Spleen (tissue), 11 donors: ENCODE data around the gene LYRM1. TPM values are rescaled to one million over a fixed set of nuclear protein-coding genes. Genes with fewer than 3 reads are reported as not detected.

Source experiments
- DNase-seq: peaks from one replicate; pipeline ENCODE4 v3.0.0-alpha.2; 2020
- H3K27ac ChIP-seq, 8 donors: fragments of 200-600 bp; sonication (generic) in 7 of 8; 1 replicate in 4 of 8; 2 replicates in 4 of 8; pipeline versions ENCODE4 v1.5.0 to v1.8.0; 2016 to 2021; ENCODE audit warnings: inconsistent platforms in 4 of 8, mild to moderate bottlenecking in 4 of 8, moderate library complexity in 1 of 8
- H3K27me3 ChIP-seq, 7 donors: fragments of 200-600 bp; sonication (generic) in 6 of 7; replicated peaks in 1 of 7; 1 replicate in 4 of 7; 2 replicates in 3 of 7; pipeline versions ENCODE4 v1.5.0 to v1.8.0; 2016 to 2021; ENCODE audit warnings: inconsistent platforms in 3 of 7, mild to moderate bottlenecking in 1 of 7
- H3K36me3 ChIP-seq, 6 donors: fragments of 200-600 bp; sonication (generic) in 5 of 6; 1 replicate in 4 of 6; 2 replicates in 2 of 6; pipeline versions ENCODE4 v1.5.0 to v1.8.0; 2016 to 2021; ENCODE audit warnings: inconsistent platforms in 2 of 6
- H3K4me1 ChIP-seq, 6 donors: fragments of 200-600 bp; sonication (generic) in 5 of 6; 1 replicate in 3 of 6; 2 replicates in 3 of 6; pipeline versions ENCODE4 v1.5.0 to v1.8.0; 2016 to 2021; ENCODE audit warnings: inconsistent platforms in 3 of 6
- H3K4me3 ChIP-seq, 8 donors: fragments of 200-600 bp; sonication (generic) in 7 of 8; 1 replicate in 4 of 8; 2 replicates in 4 of 8; pipeline versions ENCODE4 v1.5.0 to v1.8.0; 2016 to 2021; ENCODE audit warnings: inconsistent platforms in 4 of 8, mild to moderate bottlenecking in 4 of 8, moderate library complexity in 2 of 8
- H3K9me3 ChIP-seq, 8 donors: fragments of 200-600 bp; sonication (generic) in 7 of 8; 1 replicate in 4 of 8; 2 replicates in 4 of 8; pipeline versions ENCODE4 v1.5.0 to v1.8.0; 2016 to 2021; ENCODE audit warnings: inconsistent platforms in 4 of 8
- CTCF ChIP-seq, 11 experiments: fragments of 200-600 bp in 7 of 11; fragments of 450-650 bp in 4 of 11; sonication (generic) in 4 of 11; IDR thresholded peaks in 8 of 11; conservative IDR thresholded peaks in 3 of 11; 1 replicate in 7 of 11; 2 replicates in 4 of 11; pipeline versions ENCODE4 v1.4.0 to v1.8.0; 2016 to 2021; ENCODE audit warnings: antibody characterized with exemption in 11 of 11, inconsistent platforms in 4 of 11, mild to moderate bottlenecking in 1 of 11
- POLR2A ChIP-seq, 3 donors: fragments of 450-650 bp; IDR thresholded peaks; one replicate each; pipeline ENCODE4 v1.5.1; 2017; ENCODE audit warnings: antibody characterized with exemption in 3 of 3, mild to moderate bottlenecking in 1 of 3
- POLR2AphosphoS5 ChIP-seq, 3 donors: sonication (generic); formaldehyde crosslinking; IDR thresholded peaks; one replicate each; pipeline ENCODE4 v1.5.1; 2017; ENCODE audit warnings: antibody characterized with exemption in 3 of 3
- WGBS, 5 donors: extraction: QIAGEN DNeasy Blood & Tissue Kit in 3 of 5; methylation state at CpG; one replicate each; pipeline versions ENCODE4 v1.1.5 to v1.1.7; 2013 to 2018; 5-methylcytosine and 5-hydroxymethylcytosine counted together
- intact Hi-C: fragments of 100-400 bp; cut with DNase I; formaldehyde crosslinking; loops from one replicate; pipeline ENCODE4 v1.15.0; 2023; ENCODE audit warnings: low total_unique reads
- polyA plus RNA-seq, 3 donors: library from polyadenylated mRNA; stranded (reverse); fragments of 200-250 nt; gene quantifications; one replicate each; pipeline ENCODE4 v1.2.1, GENCODE V29; 2013
- total RNA-seq, 7 donors: library from RNA; depleted of rRNA in 3 of 7; stranded (reverse); fragments of >200 nt in 3 of 7; fragmentation: NEBNext Ultra II Directional in 4 of 7; extraction: Animal tissue kit (Norgen Biotek cat#: 25700) in 4 of 7; gene quantifications; one replicate each; pipeline versions ENCODE4 v1.1.0 to v1.2.1, GENCODE V29; 2016 to 2021
- donor health status: healthy with polysubstance abuse.
- donor health status: DM: no; HTN: no; CAD: no; lungs with moderate emphysema.
- donor health status: DM: no; HTN: no; CAD: no.
- donor health status: Bipolar disorder and iron deficiency.
- donor health status: healthy.
- donor health status: DM: no; HTN: no; CAD: no.
- donor health status: DM: yes; HTN: yes; CAD: no.

LYRM1 gene
- total and polyA plus RNA-seq, 10 donors, result 15.3 to 47.2 (median 23.3) TPM

GRCh38 chr16:20956319-20956718, 55.7 kb downstream of the LYRM1 start:
- 67 to 81% (median 77%) methylated on average over 3 of the region's 3 CpGs for WGBS, 5 donors
- no peak for DNase-seq

GRCh38 chr16:20957153-20957552, 56.6 kb downstream of the LYRM1 start:
- Histone ChIP-seq H3K4me1 (no peaks in the 10 kb centered on the region), H3K27ac (no peak overlapping the region), H3K9me3 (no peaks in the 10 kb centered on the region), H3K36me3 (no peaks in the 10 kb centered on the region), H3K27me3 (no peaks in the 10 kb centered on the region), H3K4me3 (no peak overlapping the region)
- intact Hi-C loops, result no loop called here
- no peak for TF ChIP-seq CTCF (IDR thresholded peaks at IDR 0.05 in 8 of 11, conservative IDR thresholded peaks at IDR 0.05 in 3 of 11)
- TF ChIP-seq POLR2A (IDR thresholded peaks at IDR 0.05), result no peak
- no peak for TF ChIP-seq POLR2AphosphoS5 (IDR thresholded peaks at IDR 0.05)
- no peak for DNase-seq
- 70 to 94% (median 83%) methylated on average over 3 of the region's 3 CpGs for WGBS, 5 donors

More at GRCh38 chr16:20956319-20956718, 55.7 kb downstream of the LYRM1 start:
- no peaks in the 10 kb centered on the region for H3K36me3 ChIP-seq
- H3K27me3 ChIP-seq, result no peaks in the 10 kb centered on the region
- intact Hi-C loops, result no loop called here
- H3K4me3 ChIP-seq, result no peak overlapping the region
- no peak overlapping the region for H3K27ac ChIP-seq
- H3K4me1 ChIP-seq, result no peaks in the 10 kb centered on the region
- TF ChIP-seq CTCF (IDR thresholded peaks at IDR 0.05 in 8 of 11, conservative IDR thresholded peaks at IDR 0.05 in 3 of 11) (no peak), POLR2A (IDR thresholded peaks at IDR 0.05) (no peak), POLR2AphosphoS5 (IDR thresholded peaks at IDR 0.05) (no peak)
- no peaks in the 10 kb centered on the region for H3K9me3 ChIP-seq

GRCh38 chr16:20960899-20961298, 60.3 kb downstream of the LYRM1 start:
- no peaks in the 10 kb centered on the region for H3K27me3 ChIP-seq
- WGBS, 5 donors, result 73 to 93% (median 83%) methylated on average over 5 of the region's 5 CpGs
- no peak overlapping the region for H3K4me3 ChIP-seq
- no peaks in the 10 kb centered on the region for H3K4me1 ChIP-seq
- no peaks in the 10 kb centered on the region for H3K36me3 ChIP-seq
- H3K9me3 ChIP-seq, result no peaks in the 10 kb centered on the region
- H3K27ac ChIP-seq, result no peak overlapping the region
- TF ChIP-seq CTCF (IDR thresholded peaks at IDR 0.05 in 8 of 11, conservative IDR thresholded peaks at IDR 0.05 in 3 of 11) (no peak), POLR2AphosphoS5 (IDR thresholded peaks at IDR 0.05) (no peak), POLR2A (IDR thresholded peaks at IDR 0.05) (no peak)
- intact Hi-C loops, result no loop called here
- no peak for DNase-seq

GRCh38 chr16:20968765-20969164, 68.2 kb downstream of the LYRM1 start:
- intact Hi-C loops, result no loop called here
- Histone ChIP-seq H3K27ac (no peak overlapping the region), H3K36me3 (no peaks in the 10 kb centered on the region), H3K27me3 (no peaks in the 10 kb centered on the region), H3K9me3 (no peaks in the 10 kb centered on the region), H3K4me3 (no peak overlapping the region), H3K4me1 (no peaks in the 10 kb centered on the region)
- DNase-seq, result no peak
- WGBS, 5 donors, result 64 to 76% (median 68%) methylated on average over 3 of the region's 3 CpGs
- TF ChIP-seq POLR2AphosphoS5 (IDR thresholded peaks at IDR 0.05) (no peak), CTCF (IDR thresholded peaks at IDR 0.05 in 8 of 11, conservative IDR thresholded peaks at IDR 0.05 in 3 of 11) (no peak), POLR2A (IDR thresholded peaks at IDR 0.05) (no peak)
